ENCODE measurements around the gene ZXDA. TPM values are rescaled to one million over a fixed set of nuclear protein-coding genes. Genes with fewer than 3 reads are reported as not detected.
"Not testable (repeated sequence)": the region's sequence is repeated elsewhere in the genome, so short reads cannot be mapped to it uniquely, and the experiment has no call there.

The ZXDA gene
- total and polyA plus RNA-seq, 9 donors, result 1.9 to 4.0 (median 3.2) TPM

DNA sequence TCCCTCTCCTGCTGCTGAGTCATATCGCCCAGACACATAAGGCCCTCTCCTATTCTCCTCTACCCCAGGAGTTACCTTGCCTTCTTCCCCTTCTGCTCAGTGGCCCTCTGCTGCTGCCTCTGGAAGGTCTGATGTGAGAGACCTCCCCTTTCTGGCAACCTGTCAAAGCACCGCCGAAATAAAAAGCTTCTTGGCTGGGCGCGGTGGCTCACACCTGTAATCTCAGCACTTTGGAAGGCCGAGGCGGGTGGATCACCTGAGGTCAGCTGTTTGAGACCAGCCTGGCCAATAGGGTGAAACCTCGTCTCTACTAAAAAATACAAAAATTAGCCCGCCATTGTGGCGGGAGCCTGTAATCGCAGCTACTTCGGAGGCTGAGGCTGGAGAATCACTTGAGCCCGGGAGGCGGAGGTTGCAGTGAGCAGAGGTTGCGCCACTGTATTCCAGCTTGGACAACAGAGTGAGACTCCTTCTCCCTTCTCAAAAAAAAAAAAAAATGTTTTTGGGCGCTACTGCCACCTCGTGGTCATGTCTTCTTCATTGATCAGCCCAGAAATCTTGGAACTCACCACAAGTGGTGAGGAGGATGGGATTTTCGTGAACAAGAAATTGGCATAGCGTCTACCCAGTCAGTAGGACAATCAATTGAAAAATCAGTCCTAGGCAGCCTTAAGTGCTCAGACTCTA, 8.6 kb upstream of the ZXDA start:
- Histone ChIP-seq H3K27me3 (ENCODE audit: control insufficient read depth, insufficient read depth, low read length) (peaks cover 9% of the 10 kb centered on the region), H3K9me3 (replicated peaks; ENCODE audit: control insufficient read depth, low read depth, low read length) (no peaks in the 10 kb centered on the region), H3K27ac (ENCODE audit: low read length) (no peak overlapping the region), H3K4me1 (ENCODE audit: control insufficient read depth, insufficient read depth, low read length) (no peaks in the 10 kb centered on the region), H3K4me3 (ENCODE audit: low read length) (no peak overlapping the region), H3K36me3 (ENCODE audit: control insufficient read depth, insufficient read depth, low read length) (no peaks in the 10 kb centered on the region)
- peak; percentile 47 for DNase-seq
- WGBS (ENCODE audit: insufficient coverage), result 33% methylated on average over 8 of the region's 19 CpGs

DNA sequence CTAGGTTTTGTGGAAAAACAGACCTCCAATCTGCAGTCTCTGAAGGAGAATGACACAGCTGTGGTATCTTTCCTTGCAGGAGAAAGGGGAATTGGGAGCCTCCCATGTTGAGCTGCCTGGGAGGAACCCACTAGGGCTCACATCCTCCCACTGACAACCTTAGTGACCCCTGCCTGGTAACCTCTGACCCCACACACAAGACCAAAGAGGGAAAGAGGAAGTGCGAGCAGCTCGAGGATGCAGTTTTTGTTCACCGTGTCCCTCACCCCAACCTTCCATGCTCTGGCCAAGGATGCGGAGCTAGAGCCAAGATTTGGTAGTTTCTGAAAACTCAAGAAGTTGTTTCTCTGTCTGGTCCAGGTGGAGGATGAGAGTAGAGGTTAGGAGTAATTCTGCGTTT, 5.4 kb upstream of the ZXDA start:
- Histone ChIP-seq H3K4me3 (ENCODE audit: low read length) (no peak overlapping the region), H3K27ac (ENCODE audit: low read length) (no peak overlapping the region), H3K9me3 (replicated peaks; ENCODE audit: control insufficient read depth, low read depth, low read length) (no peaks in the 10 kb centered on the region), H3K36me3 (ENCODE audit: control insufficient read depth, insufficient read depth, low read length) (no peaks in the 10 kb centered on the region), H3K27me3 (ENCODE audit: control insufficient read depth, insufficient read depth, low read length) (peaks cover 5% of the 10 kb centered on the region), H3K4me1 (ENCODE audit: control insufficient read depth, insufficient read depth, low read length) (peaks cover 2% of the 10 kb centered on the region)
- DNase-seq, result no peak
- WGBS (ENCODE audit: insufficient coverage), result 73% methylated on average over 2 of the region's 5 CpGs

DNA sequence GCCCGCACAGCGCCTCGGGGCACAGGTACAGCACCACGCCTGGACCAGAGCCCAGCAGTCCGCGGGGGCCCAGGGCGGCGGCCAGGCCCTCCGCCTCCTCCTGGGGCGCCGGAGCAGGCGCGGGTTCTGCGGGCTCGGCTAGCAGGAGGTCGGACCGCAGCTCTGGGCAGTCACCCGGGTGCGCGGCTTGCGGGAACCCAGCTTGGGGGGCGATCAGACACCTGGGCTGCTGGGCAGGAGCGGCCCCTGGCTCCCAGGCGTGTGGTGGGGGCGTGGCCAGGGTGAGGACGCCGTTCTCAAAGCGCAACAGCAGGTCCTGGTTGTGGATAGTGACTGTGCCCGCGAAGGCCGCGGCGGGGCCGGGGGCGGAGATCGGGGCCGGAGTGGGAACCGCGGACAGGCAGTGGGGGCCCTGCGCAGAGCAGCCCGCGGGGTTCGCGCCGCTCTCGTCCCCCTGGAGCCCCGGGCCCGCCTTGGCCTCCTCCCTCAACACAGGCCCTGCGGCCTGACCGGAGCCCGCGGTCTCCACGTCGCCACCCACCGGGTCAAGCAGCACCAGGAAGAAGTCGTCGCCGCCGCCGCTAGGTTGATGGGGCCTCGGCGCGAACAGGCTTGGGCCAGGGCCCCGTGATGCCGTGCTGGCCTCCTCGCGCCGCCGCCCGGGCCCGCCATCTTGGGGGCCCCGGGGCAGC, 517 bp downstream of the ZXDA start:
- not testable (repeated sequence) for H3K4me1 ChIP-seq (ENCODE audit: control insufficient read depth, insufficient read depth, low read length); H3K9me3 ChIP-seq (replicated peaks; ENCODE audit: control insufficient read depth, low read depth, low read length); H3K27me3 ChIP-seq (ENCODE audit: control insufficient read depth, insufficient read depth, low read length); H3K36me3 ChIP-seq (ENCODE audit: control insufficient read depth, insufficient read depth, low read length)
- WGBS (ENCODE audit: insufficient coverage), result 31% methylated on average over 32 of the region's 72 CpGs
- peak overlapping the region; percentile 51 for H3K27ac ChIP-seq (ENCODE audit: low read length)
- peak overlapping the region; percentile 25 for H3K4me3 ChIP-seq (ENCODE audit: low read length)
- DNase-seq, result peak; percentile 32

DNA sequence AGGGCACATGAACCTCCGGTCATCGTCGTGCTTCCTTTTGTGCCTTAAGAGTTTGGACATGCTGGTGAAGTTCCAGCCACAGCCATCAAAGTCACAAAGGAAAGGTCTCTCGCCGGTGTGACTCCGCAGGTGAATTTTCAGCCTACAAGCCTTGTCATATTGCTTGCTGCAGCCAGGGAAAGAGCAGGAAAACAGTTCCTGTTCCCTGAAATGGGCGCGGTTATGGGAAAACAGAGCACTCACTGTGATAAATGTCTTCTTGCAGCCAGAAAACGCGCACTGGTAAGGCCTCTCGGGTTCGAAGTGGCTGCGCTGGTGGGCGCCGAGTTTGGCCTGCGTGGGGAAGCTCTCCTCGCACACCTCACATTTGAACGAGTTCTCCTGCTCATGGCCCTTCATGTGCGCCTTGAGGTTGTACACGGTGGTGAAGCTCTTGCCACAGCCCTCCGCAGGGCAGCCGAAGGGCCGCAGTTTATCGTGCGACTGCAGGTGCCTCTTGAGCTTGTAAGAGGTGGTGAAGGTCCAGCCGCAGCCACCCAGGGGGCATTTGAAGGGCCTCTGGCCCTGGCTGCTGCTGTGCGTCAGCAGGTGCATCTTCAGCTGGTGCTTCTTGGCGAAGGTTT, 1.2 kb downstream of the ZXDA start:
- not testable (repeated sequence) for H3K36me3 ChIP-seq (ENCODE audit: control insufficient read depth, insufficient read depth, low read length); DNase-seq; H3K4me1 ChIP-seq (ENCODE audit: control insufficient read depth, insufficient read depth, low read length); H3K27ac ChIP-seq (ENCODE audit: low read length); H3K9me3 ChIP-seq (replicated peaks; ENCODE audit: control insufficient read depth, low read depth, low read length); H3K27me3 ChIP-seq (ENCODE audit: control insufficient read depth, insufficient read depth, low read length)
- H3K4me3 ChIP-seq (ENCODE audit: low read length), result peak overlapping the region; percentile 25
- WGBS (ENCODE audit: insufficient coverage), result 69% methylated on average over 26 of the region's 28 CpGs

DNA sequence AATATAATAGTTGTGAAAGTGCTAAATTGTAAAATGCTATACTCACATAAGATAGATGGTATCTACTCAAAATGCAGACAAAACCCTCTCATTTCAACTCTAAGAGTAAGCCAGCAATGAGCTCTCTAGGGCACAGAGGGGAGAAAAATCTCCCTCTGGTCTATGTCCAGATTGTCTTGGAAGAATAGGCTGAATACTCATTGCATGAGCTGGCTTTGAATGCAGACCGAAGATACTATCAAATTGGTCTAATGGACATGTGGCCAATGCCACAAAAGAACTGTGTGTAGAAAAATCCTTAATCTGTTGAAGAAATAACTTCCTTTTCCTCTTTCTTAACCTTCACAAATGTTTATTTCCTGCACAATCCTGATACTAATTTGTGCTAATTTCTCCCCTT, 3.5 kb downstream of the ZXDA start:
- no CpG with 5 or more reads among the region's 1 CpG for WGBS (ENCODE audit: insufficient coverage)
- H3K27me3 ChIP-seq (ENCODE audit: control insufficient read depth, insufficient read depth, low read length), result no peaks in the 10 kb centered on the region
- no peak for DNase-seq
- no peak overlapping the region for H3K4me3 ChIP-seq (ENCODE audit: low read length)
- H3K4me1 ChIP-seq (ENCODE audit: control insufficient read depth, insufficient read depth, low read length), result peaks cover 3% of the 10 kb centered on the region
- no peaks in the 10 kb centered on the region for H3K36me3 ChIP-seq (ENCODE audit: control insufficient read depth, insufficient read depth, low read length)
- H3K9me3 ChIP-seq (replicated peaks; ENCODE audit: control insufficient read depth, low read depth, low read length), result no peaks in the 10 kb centered on the region
- H3K27ac ChIP-seq (ENCODE audit: low read length), result no peak overlapping the region

DNA sequence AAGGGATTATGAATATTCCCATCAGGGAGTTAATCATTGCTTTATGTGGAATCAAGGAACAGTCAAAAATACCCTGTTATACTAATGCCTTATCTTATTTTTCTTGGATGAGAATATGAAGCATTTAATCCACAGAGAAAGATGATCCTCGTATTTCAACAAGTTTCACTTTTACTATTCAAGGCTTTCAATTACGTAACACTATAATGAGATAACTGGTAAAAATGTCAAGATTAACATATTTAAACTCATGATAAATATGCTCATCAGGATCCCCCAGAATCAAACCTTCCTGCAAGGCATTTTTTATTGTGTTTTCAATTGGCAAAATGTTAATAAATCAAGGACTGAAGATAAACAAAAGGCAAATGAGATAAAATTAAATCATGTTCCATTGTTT, 5.1 kb downstream of the ZXDA start:
- no peaks in the 10 kb centered on the region for H3K27me3 ChIP-seq (ENCODE audit: control insufficient read depth, insufficient read depth, low read length)
- no peaks in the 10 kb centered on the region for H3K36me3 ChIP-seq (ENCODE audit: control insufficient read depth, insufficient read depth, low read length)
- no peaks in the 10 kb centered on the region for H3K4me1 ChIP-seq (ENCODE audit: control insufficient read depth, insufficient read depth, low read length)
- H3K27ac ChIP-seq (ENCODE audit: low read length), result no peak overlapping the region
- no peaks in the 10 kb centered on the region for H3K9me3 ChIP-seq (replicated peaks; ENCODE audit: control insufficient read depth, low read depth, low read length)
- DNase-seq, result no peak
- no peak overlapping the region for H3K4me3 ChIP-seq (ENCODE audit: low read length)
- no CpG with 5 or more reads among the region's 2 CpGs for WGBS (ENCODE audit: insufficient coverage)

DNA sequence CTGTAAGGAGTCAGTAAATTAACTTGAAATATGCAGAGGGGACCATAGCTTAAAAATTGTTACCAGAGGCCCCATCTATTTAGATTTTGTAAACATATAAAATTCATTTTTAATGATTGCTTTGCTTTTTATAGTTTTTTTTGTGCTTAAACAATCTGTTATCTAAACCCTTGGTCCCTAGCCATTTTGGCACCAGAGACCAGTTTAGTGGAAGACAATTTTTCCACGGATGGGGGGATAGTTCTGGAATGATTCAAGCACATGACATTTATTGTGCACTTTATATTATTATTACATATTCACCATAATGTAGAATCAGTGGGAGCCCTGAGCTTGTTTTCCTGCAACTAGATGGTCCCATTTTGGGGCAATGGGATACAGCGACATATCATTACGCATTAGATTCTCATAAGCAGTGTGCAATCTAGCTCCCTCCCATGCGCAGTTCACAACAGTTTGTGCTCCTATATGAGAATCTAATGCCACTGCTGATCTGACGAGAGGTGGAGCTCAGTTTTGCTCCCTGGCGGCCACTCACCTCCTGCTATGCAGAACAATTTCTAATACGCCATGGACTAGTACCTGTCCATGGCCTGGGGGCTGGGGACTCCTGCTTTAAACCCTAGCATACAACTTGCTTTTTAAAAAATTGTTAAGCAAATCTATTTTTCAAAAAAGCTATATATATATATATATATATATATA, 5.9 kb downstream of the ZXDA start:
- no peaks in the 10 kb centered on the region for H3K36me3 ChIP-seq (ENCODE audit: control insufficient read depth, insufficient read depth, low read length)
- H3K9me3 ChIP-seq (replicated peaks; ENCODE audit: control insufficient read depth, low read depth, low read length), result no peaks in the 10 kb centered on the region
- no peaks in the 10 kb centered on the region for H3K27me3 ChIP-seq (ENCODE audit: control insufficient read depth, insufficient read depth, low read length)
- no peak overlapping the region for H3K4me3 ChIP-seq (ENCODE audit: low read length)
- WGBS (ENCODE audit: insufficient coverage), result 100% methylated on average over 4 of the region's 7 CpGs
- H3K4me1 ChIP-seq (ENCODE audit: control insufficient read depth, insufficient read depth, low read length), result no peaks in the 10 kb centered on the region
- H3K27ac ChIP-seq (ENCODE audit: low read length), result no peak overlapping the region
- DNase-seq, result no peak

DNA sequence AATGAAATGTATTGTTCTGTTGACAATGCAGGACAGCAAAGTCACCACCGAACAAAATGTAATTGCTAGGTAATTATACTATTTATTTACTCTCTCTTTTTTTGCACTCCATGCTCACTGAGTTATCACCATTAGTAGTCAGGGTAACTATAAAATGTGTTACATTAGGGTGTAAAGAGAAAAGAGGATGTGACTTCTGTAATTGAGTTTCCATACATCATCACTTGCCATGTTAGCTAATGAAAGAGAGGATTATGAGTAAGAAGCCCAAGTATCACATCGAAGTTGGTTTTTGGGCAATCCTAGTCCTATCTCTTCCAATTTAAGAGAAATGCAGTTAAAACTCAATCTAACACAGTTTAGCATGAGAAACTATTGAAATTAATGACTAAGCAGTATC, 7.6 kb downstream of the ZXDA start:
- no peaks in the 10 kb centered on the region for H3K4me1 ChIP-seq (ENCODE audit: control insufficient read depth, insufficient read depth, low read length)
- H3K36me3 ChIP-seq (ENCODE audit: control insufficient read depth, insufficient read depth, low read length), result no peaks in the 10 kb centered on the region
- whole genome bisulfite sequencing (ENCODE audit: insufficient coverage), result no CpG with 5 or more reads among the region's 2 CpGs
- H3K27ac ChIP-seq (ENCODE audit: low read length), result no peak overlapping the region
- no peaks in the 10 kb centered on the region for H3K27me3 ChIP-seq (ENCODE audit: control insufficient read depth, insufficient read depth, low read length)
- no peak for DNase-seq
- no peak overlapping the region for H3K4me3 ChIP-seq (ENCODE audit: low read length)
- H3K9me3 ChIP-seq (replicated peaks; ENCODE audit: control insufficient read depth, low read depth, low read length), result no peaks in the 10 kb centered on the region

DNA sequence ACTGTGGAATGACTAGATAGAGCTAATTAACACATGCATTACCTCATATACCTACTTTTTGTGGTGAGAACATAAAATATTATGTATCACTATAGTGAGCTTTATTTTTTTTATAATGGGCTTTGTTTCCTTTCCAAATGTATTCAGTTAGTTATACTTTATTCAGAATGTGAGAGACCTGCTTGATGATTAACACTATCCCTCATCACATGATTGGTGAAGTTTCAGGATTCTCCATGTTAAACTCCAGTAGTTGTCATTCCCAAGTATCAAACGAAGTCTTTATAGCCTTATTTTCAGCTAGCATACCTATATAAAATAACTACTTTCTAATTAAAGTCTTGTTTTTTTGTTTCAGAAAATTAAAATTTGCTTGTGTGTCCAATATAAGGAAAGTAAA, 8.8 kb downstream of the ZXDA start:
- Histone ChIP-seq H3K36me3 (ENCODE audit: control insufficient read depth, insufficient read depth, low read length) (no peaks in the 10 kb centered on the region), H3K4me1 (ENCODE audit: control insufficient read depth, insufficient read depth, low read length) (no peaks in the 10 kb centered on the region), H3K27ac (ENCODE audit: low read length) (no peak overlapping the region), H3K4me3 (ENCODE audit: low read length) (no peak overlapping the region), H3K9me3 (replicated peaks; ENCODE audit: control insufficient read depth, low read depth, low read length) (peaks cover under 1% of the 10 kb centered on the region), H3K27me3 (ENCODE audit: control insufficient read depth, insufficient read depth, low read length) (no peaks in the 10 kb centered on the region)
- no peak for DNase-seq
- no CpG with 5 or more reads among the region's 1 CpG for WGBS (ENCODE audit: insufficient coverage)

DNA sequence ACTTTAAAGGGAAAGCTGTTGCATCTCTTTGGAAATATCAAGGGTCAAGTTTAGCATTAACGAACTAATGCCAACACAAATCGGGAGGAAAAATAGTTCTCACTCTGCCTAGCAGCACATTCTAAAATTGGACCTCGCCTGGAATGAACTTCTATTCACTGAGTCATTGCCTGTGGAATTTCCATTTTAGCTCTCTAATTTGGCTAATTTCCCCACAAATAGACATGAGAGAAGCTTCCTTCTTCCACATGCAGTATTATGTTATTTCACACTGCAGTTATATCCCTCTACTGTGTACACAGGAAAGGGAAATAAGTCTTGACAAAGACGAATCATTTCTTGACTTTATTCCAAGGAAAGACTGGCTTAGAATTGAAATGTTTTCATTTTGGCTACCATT, 9.3 kb downstream of the ZXDA start:
- Histone ChIP-seq H3K27me3 (ENCODE audit: control insufficient read depth, insufficient read depth, low read length) (no peaks in the 10 kb centered on the region), H3K9me3 (replicated peaks; ENCODE audit: control insufficient read depth, low read depth, low read length) (peaks cover 3% of the 10 kb centered on the region), H3K4me3 (ENCODE audit: low read length) (no peak overlapping the region), H3K4me1 (ENCODE audit: control insufficient read depth, insufficient read depth, low read length) (no peaks in the 10 kb centered on the region), H3K36me3 (ENCODE audit: control insufficient read depth, insufficient read depth, low read length) (no peaks in the 10 kb centered on the region), H3K27ac (ENCODE audit: low read length) (no peak overlapping the region)
- WGBS (ENCODE audit: insufficient coverage), result 60% methylated on average over 1 of the region's 4 CpGs
- DNase-seq, result peak; percentile 57
